OCI-LY7 (cell line): ENCODE measurements around the gene CIB1.

Source experiments
- CTCF ChIP-seq: fragments of 200-600 bp; sonication (generic); conservative IDR thresholded peaks from 2 replicates; pipeline ENCODE4 v1.5.1; 2014; ENCODE audit warnings: mild to moderate bottlenecking, antibody characterized with exemption, low read length, moderate library complexity, mixed read lengths
- EZH2phosphoT487 ChIP-seq: fragments of 200-600 bp; sonication (generic); IDR thresholded peaks from 2 replicates; pipeline ENCODE4 v1.6.1; 2018; ENCODE audit warnings: low read depth, borderline replicate concordance, mild to moderate bottlenecking, mixed run types, antibody characterized with exemption, low read length, moderate library complexity, mixed read lengths

DNA sequence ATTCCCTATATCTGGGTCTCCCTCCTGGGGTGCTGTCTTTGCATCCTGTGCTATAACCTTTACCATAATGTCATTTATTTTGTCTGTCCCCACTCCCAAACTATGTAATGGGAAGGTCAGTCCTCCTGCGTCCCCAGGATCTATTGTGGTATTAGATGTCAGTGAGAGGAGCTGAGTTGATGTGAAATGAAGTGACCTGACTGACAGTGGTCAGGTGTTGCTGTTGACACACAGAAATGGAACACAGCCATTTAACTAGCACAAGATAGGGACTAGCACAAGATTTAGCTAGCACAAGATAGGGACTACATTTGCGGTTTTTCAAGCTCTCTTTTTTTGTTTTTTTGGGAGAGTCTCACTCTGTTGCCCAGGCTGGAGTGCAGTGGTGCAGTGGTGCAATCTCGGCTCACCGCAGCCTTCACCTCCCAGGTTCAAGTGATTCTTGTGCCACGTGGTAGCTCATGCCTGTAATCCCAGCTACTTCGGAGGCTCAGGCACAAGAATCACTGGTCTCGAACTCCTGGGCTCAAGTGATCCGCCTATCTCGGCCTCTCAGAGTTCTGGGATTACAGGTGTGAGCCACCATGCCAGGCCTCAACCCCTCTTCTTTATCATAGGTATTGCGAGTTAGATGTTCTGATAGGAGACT, 36.9 kb upstream of the CIB1 start:
- TF ChIP-seq CTCF (no peak), EZH2phosphoT487 (no peak)
